ENCODE results near the gene GIGYF2.

Gene GIGYF2

GRCh38 chr2:232787806-232788205 lies 90.7 kb downstream of the GIGYF2 start:
- H3K4me2 ChIP-seq (ENCODE audit: low read length), result no peak overlapping the region
- H3K9ac ChIP-seq (ENCODE audit: low read length), result no peak overlapping the region
- no peak overlapping the region for H3K27ac ChIP-seq (ENCODE audit: low read length)
- H3K4me1 ChIP-seq (ENCODE audit: low read length), result peaks cover 24% of the 10 kb centered on the region
- no peaks in the 10 kb centered on the region for H3K27me3 ChIP-seq (ENCODE audit: low read depth, low read length)
- no peak overlapping the region for H2AFZ ChIP-seq (ENCODE audit: low read depth, low read length)
- no peak overlapping the region for H3K4me3 ChIP-seq (ENCODE audit: low read length)
- peaks cover 33% of the 10 kb centered on the region for H3K36me3 ChIP-seq (replicated peaks; ENCODE audit: low read depth, low read length)
- TF ChIP-seq EZH2phosphoT487 (IDR thresholded peaks at IDR 0.05; ENCODE audit: low read depth), result no peak
- TF ChIP-seq CTCF (IDR thresholded peaks at IDR 0.05; ENCODE audit: low read depth, low read length), result no peak
- no peaks in the 10 kb centered on the region for H3K79me2 ChIP-seq (ENCODE audit: low read length)
- H3K9me3 ChIP-seq (ENCODE audit: insufficient read depth, low read length), result no peaks in the 10 kb centered on the region
- H4K20me1 ChIP-seq (ENCODE audit: insufficient read depth, low read length), result no peaks in the 10 kb centered on the region

DNA sequence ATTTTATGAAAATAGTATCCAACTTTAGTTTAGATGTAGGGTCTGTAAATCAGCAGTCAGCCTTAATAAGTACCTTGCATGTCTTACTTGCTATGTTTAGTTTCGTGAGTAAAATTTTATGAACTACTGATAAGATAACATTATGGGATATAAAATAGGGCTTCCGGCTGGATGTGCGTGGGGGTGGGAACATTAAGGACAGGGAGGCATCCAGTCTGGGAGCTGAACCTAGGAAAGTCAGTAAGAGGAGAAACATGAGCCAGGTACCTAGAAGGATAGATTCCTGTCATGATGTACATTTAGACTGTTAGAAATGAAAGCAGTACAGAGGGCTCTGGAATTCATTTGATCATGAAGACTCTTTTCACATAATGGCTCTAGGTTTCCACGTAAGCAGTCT lies 92.0 kb downstream of the GIGYF2 start:
- no peak overlapping the region for H3K4me2 ChIP-seq (ENCODE audit: low read length)
- no peaks in the 10 kb centered on the region for H4K20me1 ChIP-seq (ENCODE audit: insufficient read depth, low read length)
- no peak overlapping the region for H3K4me3 ChIP-seq (ENCODE audit: low read length)
- H3K4me1 ChIP-seq (ENCODE audit: low read length), result peaks cover 18% of the 10 kb centered on the region
- no peak overlapping the region for H3K27ac ChIP-seq (ENCODE audit: low read length)
- H3K27me3 ChIP-seq (ENCODE audit: low read depth, low read length), result no peaks in the 10 kb centered on the region
- no peaks in the 10 kb centered on the region for H3K79me2 ChIP-seq (ENCODE audit: low read length)
- peaks cover 31% of the 10 kb centered on the region for H3K36me3 ChIP-seq (replicated peaks; ENCODE audit: low read depth, low read length)
- H2AFZ ChIP-seq (ENCODE audit: low read depth, low read length), result no peak overlapping the region
- TF ChIP-seq CTCF (IDR thresholded peaks at IDR 0.05; ENCODE audit: low read depth, low read length), result no peak
- TF ChIP-seq EZH2phosphoT487 (IDR thresholded peaks at IDR 0.05; ENCODE audit: low read depth), result no peak
- H3K9me3 ChIP-seq (ENCODE audit: insufficient read depth, low read length), result no peaks in the 10 kb centered on the region
- H3K9ac ChIP-seq (ENCODE audit: low read length), result no peak overlapping the region

GRCh38 chr2:232791518-232791917 lies 94.4 kb downstream of the GIGYF2 start:
- Histone ChIP-seq H3K9ac (ENCODE audit: low read length) (no peak overlapping the region), H3K4me1 (ENCODE audit: low read length) (peaks cover 9% of the 10 kb centered on the region), H3K9me3 (ENCODE audit: insufficient read depth, low read length) (no peaks in the 10 kb centered on the region), H3K79me2 (ENCODE audit: low read length) (no peaks in the 10 kb centered on the region), H3K27ac (ENCODE audit: low read length) (no peak overlapping the region), H3K36me3 (replicated peaks; ENCODE audit: low read depth, low read length) (peaks cover 34% of the 10 kb centered on the region), H4K20me1 (ENCODE audit: insufficient read depth, low read length) (no peaks in the 10 kb centered on the region), H2AFZ (ENCODE audit: low read depth, low read length) (no peak overlapping the region), H3K27me3 (ENCODE audit: low read depth, low read length) (no peaks in the 10 kb centered on the region), H3K4me3 (ENCODE audit: low read length) (no peak overlapping the region), H3K4me2 (ENCODE audit: low read length) (no peak overlapping the region)
- TF ChIP-seq CTCF (IDR thresholded peaks at IDR 0.05; ENCODE audit: low read depth, low read length) (no peak), EZH2phosphoT487 (IDR thresholded peaks at IDR 0.05; ENCODE audit: low read depth) (no peak)

DNA sequence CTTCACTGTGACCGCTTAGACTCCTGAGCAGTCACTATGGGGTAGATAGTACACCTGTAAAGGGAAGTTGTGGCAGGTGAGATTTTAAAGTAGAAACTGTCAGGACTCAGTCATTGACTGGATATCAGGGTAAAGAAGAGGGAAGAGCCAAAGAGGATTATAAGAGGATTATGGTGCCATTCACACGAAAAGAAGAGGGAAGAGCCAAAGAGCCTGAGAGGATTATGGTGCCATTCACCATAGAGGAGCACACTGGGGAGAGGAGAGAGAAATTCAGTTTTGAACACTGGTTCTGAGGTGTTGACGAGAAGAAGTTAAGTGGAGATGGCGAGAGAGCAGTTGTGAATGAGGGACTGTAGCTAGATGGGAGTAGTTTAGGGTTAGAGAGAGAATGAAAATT lies 96.1 kb downstream of the GIGYF2 start:
- H3K4me1 ChIP-seq (ENCODE audit: low read length), result 0 out of 2 replicates have a peak, but pooled peaks cover under 1% of the 10 kb centered on the region
- H4K20me1 ChIP-seq (ENCODE audit: insufficient read depth, low read length), result no peaks in the 10 kb centered on the region
- H3K79me2 ChIP-seq (ENCODE audit: low read length), result no peaks in the 10 kb centered on the region
- no peak overlapping the region for H3K4me2 ChIP-seq (ENCODE audit: low read length)
- H3K9ac ChIP-seq (ENCODE audit: low read length), result no peak overlapping the region
- no peaks in the 10 kb centered on the region for H3K9me3 ChIP-seq (ENCODE audit: insufficient read depth, low read length)
- H3K4me3 ChIP-seq (ENCODE audit: low read length), result no peak overlapping the region
- H3K27ac ChIP-seq (ENCODE audit: low read length), result no peak overlapping the region
- peaks cover 34% of the 10 kb centered on the region for H3K36me3 ChIP-seq (replicated peaks; ENCODE audit: low read depth, low read length)
- no peak for TF ChIP-seq EZH2phosphoT487 (IDR thresholded peaks at IDR 0.05; ENCODE audit: low read depth)
- TF ChIP-seq CTCF (IDR thresholded peaks at IDR 0.05; ENCODE audit: low read depth, low read length), result no peak
- H3K27me3 ChIP-seq (ENCODE audit: low read depth, low read length), result no peaks in the 10 kb centered on the region
- no peak overlapping the region for H2AFZ ChIP-seq (ENCODE audit: low read depth, low read length)

Data from OCI-LY3 (cell line).